Kidney (tissue), 14 donors: ENCODE measurements around the gene MSL1. TPM values are rescaled to one million over a fixed set of nuclear protein-coding genes. Genes with fewer than 3 reads are reported as not detected.

ENCODE experiments used
- DNase-seq, 5 donors: peaks; one replicate each; pipeline ENCODE4 v3.0.0-alpha.2; 2013 to 2020
- FAIRE-seq: peaks from 2 replicates; lab custom pipeline; 2012; peaks lifted over from hg19 to GRCh38; lab: Jason Lieb, UNC
- H3K27ac ChIP-seq, 2 donors: one replicate each; pipeline ENCODE4 v1.7.0; 2013; ENCODE audit warnings: low read depth in 2 of 2, low read length in 2 of 2, inconsistent platforms in 1 of 2
- H3K27me3 ChIP-seq: one replicate; pipeline ENCODE4 v1.7.1; 2013; ENCODE audit warnings: low read length, inconsistent platforms; ENCODE audit not compliant: control insufficient read depth, insufficient read depth
- H3K36me3 ChIP-seq, 3 donors: one replicate each; pipeline versions ENCODE4 v1.7.0 to v1.7.1; 2013; ENCODE audit warnings: low read length in 3 of 3, control low read depth in 1 of 3, inconsistent platforms in 1 of 3; ENCODE audit not compliant: insufficient read depth in 3 of 3, control insufficient read depth in 2 of 3
- H3K4me1 ChIP-seq, 3 donors: one replicate each; pipeline versions ENCODE4 v1.7.0 to v1.7.1; 2013; ENCODE audit warnings: low read length in 3 of 3, inconsistent platforms in 1 of 3, low read depth in 1 of 3; ENCODE audit not compliant: control insufficient read depth in 2 of 3, insufficient read depth in 2 of 3
- H3K4me3 ChIP-seq, 3 donors: one replicate each; pipeline versions ENCODE4 v1.7.0 to v1.8.1; 2013; ENCODE audit warnings: low read length in 3 of 3, control low read depth in 1 of 3, inconsistent platforms in 1 of 3
- H3K9ac ChIP-seq, 3 donors: one replicate each; pipeline versions ENCODE4 v1.7.0 to v1.7.1; 2013; ENCODE audit warnings: low read length in 3 of 3, control low read depth in 1 of 3, inconsistent platforms in 1 of 3
- H3K9me3 ChIP-seq, 3 donors: one replicate each; pipeline versions ENCODE4 v1.7.0 to v1.7.1; 2013; ENCODE audit warnings: low read length in 3 of 3, control low read depth in 1 of 3, inconsistent platforms in 1 of 3; ENCODE audit not compliant: control insufficient read depth in 2 of 3, insufficient read depth in 1 of 3
- CTCF ChIP-seq: IDR thresholded peaks from 3 replicates; pipeline ENCODE4 v1.5.1; 2012; ENCODE audit warnings: mild to moderate bottlenecking, moderate library complexity, borderline replicate concordance; ENCODE audit not compliant: insufficient read depth; ENCODE audit errors: extremely low read depth
- intact Hi-C: fragments of 100-400 bp; cut with DNase I; formaldehyde crosslinking; loops from one replicate; pipeline ENCODE4 v1.11.1; 2022
- microRNA-seq: library from miRNA; unstranded; fragments of <30 nt; microRNA quantifications from one replicate; pipeline ENCODE4 v1.2.0, GENCODE V29; 2020
- polyA plus RNA-seq: library from polyadenylated mRNA; stranded (reverse); fragments of 350-450 nt; fragmentation: Illumina TruSeq; extraction: RNeasy Lipid Tissue Mini Kit (QIAGEN cat#74804); gene quantifications from one replicate; pipeline ENCODE4 v1.2.3, GENCODE V29; 2014; ENCODE audit warnings: low read depth, low replicate concordance; ENCODE audit not compliant: insufficient read depth
- total RNA-seq: library from RNA; stranded (reverse); fragmentation: NEBNext Ultra II Directional; extraction: Animal tissue kit (Norgen Biotek cat#: 25700); gene quantifications from one replicate; pipeline ENCODE4 v1.2.1, GENCODE V29; 2021
- donor health status: control.
- donor health status: control.
- donor health status: control.
- donor health status: control.
- donor health status: control.
- donor health status: DM: yes; HTN: yes; CAD: no.
- donor health status: Normal renal cell carcinoma (clear cell type).

MSL1 gene
- total and polyA plus RNA-seq, 2 donors from 2014 or later: 34.9 to 75.4 TPM

- no peak for FAIRE-seq
- intact Hi-C loops: no loop called here
- Histone ChIP-seq H3K4me1 (peaks cover 0 to 8% (median 0%) of the 10 kb centered on the region in 3 donors), H3K36me3 (peaks cover 0 to under 1% (median 0%) of the 10 kb centered on the region in 3 donors), H3K27ac (no peak overlapping the region), H3K4me3 (no peak overlapping the region), H3K9ac (no peak overlapping the region), H3K27me3 (no peaks in the 10 kb centered on the region), H3K9me3 (no peaks in the 10 kb centered on the region)
- no peak for DNase-seq
- TF ChIP-seq CTCF: no peak
Observed at GRCh38 chr17:40181205-40181604, 59.4 kb downstream of the MSL1 start.

- TF ChIP-seq CTCF: no peak
- no peak overlapping the region for H3K9ac ChIP-seq
- H3K4me3 ChIP-seq: no peak overlapping the region
- DNase-seq (no peak), FAIRE-seq (no peak)
- no peak overlapping the region for H3K27ac ChIP-seq
- intact Hi-C loops: no loop called here
- H3K9me3 ChIP-seq: no peaks in the 10 kb centered on the region
- no peaks in the 10 kb centered on the region for H3K4me1 ChIP-seq
- no peaks in the 10 kb centered on the region for H3K36me3 ChIP-seq
- no peaks in the 10 kb centered on the region for H3K27me3 ChIP-seq
Observed at GRCh38 chr17:40182606-40183005, 60.8 kb downstream of the MSL1 start.

Small RNA genes within 50 kb of the gene (microRNA-seq; reads per million reads assigned to microRNA genes)
- not detected for gene MIR6866

Other genes starting within 250 kb of the MSL1 start
- 5.6 TPM for gene GSDMB, start 203.3 kb upstream of the MSL1 start, total RNA-seq
- 3.5 TPM for gene GSDMB, start 203.3 kb upstream of the MSL1 start, polyA plus RNA-seq
- gene ORMDL3, start 194.4 kb upstream of the MSL1 start, total RNA-seq: 48.8 TPM
- gene ORMDL3, start 194.4 kb upstream of the MSL1 start, polyA plus RNA-seq: 85.9 TPM
- not detected for gene LRRC3C, start 194.2 kb upstream of the MSL1 start, total RNA-seq
- gene LRRC3C, start 194.2 kb upstream of the MSL1 start, polyA plus RNA-seq: not detected
- gene GSDMA, start 159.0 kb upstream of the MSL1 start, total RNA-seq: 0.47 TPM
- 0.80 TPM for gene GSDMA, start 159.0 kb upstream of the MSL1 start, polyA plus RNA-seq
- gene PSMD3, start 141.2 kb upstream of the MSL1 start, total RNA-seq: 66.4 TPM
- gene PSMD3, start 141.2 kb upstream of the MSL1 start, polyA plus RNA-seq: 63.6 TPM
- not detected for gene CSF3, start 106.5 kb upstream of the MSL1 start, total RNA-seq
- not detected for gene CSF3, start 106.5 kb upstream of the MSL1 start, polyA plus RNA-seq
- 66.3 TPM for gene MED24, start 67.6 kb upstream of the MSL1 start, total RNA-seq
- gene MED24, start 67.6 kb upstream of the MSL1 start, polyA plus RNA-seq: 53.7 TPM
- 63.9 TPM for gene THRA, start 59.0 kb upstream of the MSL1 start, total RNA-seq
- gene THRA, start 59.0 kb upstream of the MSL1 start, polyA plus RNA-seq: 40.8 TPM
- 30.8 TPM for gene NR1D1, start 21.4 kb upstream of the MSL1 start, total RNA-seq
- gene NR1D1, start 21.4 kb upstream of the MSL1 start, polyA plus RNA-seq: 7.1 TPM
- 90.8 TPM for gene CASC3, start 18.6 kb downstream of the MSL1 start, total RNA-seq
- 32.2 TPM for gene CASC3, start 18.6 kb downstream of the MSL1 start, polyA plus RNA-seq
- gene RAPGEFL1, start 55.5 kb downstream of the MSL1 start, total RNA-seq: 4.3 TPM
- 0.99 TPM for gene RAPGEFL1, start 55.5 kb downstream of the MSL1 start, polyA plus RNA-seq
- 36.4 TPM for gene WIPF2, start 97.3 kb downstream of the MSL1 start, total RNA-seq
- gene WIPF2, start 97.3 kb downstream of the MSL1 start, polyA plus RNA-seq: 9.9 TPM
- 1.7 TPM for gene CDC6, start 165.9 kb downstream of the MSL1 start, total RNA-seq
- 0.49 TPM for gene CDC6, start 165.9 kb downstream of the MSL1 start, polyA plus RNA-seq
- gene RARA, start 187.2 kb downstream of the MSL1 start, total RNA-seq: 45.7 TPM
- gene RARA, start 187.2 kb downstream of the MSL1 start, polyA plus RNA-seq: 22.5 TPM
- gene GJD3, start 242.8 kb downstream of the MSL1 start, total RNA-seq: 2.6 TPM
- gene GJD3, start 242.8 kb downstream of the MSL1 start, polyA plus RNA-seq: not detected